Jurkat, Clone E6-1 (cell line): Measurements from ENCODE around the gene NATD1.

ENCODE experiments used
- DNase-seq: peaks from one replicate; pipeline ENCODE4 v3.0.0-alpha.2; 2011; ENCODE audit warnings: low read depth, low spot score
- H3K4me3 ChIP-seq: 2 replicates; pipeline ENCODE4 v1.5.1; 2011; ENCODE audit warnings: mild to moderate bottlenecking, low read length, control low read depth, moderate library complexity

Gene NATD1

DNA sequence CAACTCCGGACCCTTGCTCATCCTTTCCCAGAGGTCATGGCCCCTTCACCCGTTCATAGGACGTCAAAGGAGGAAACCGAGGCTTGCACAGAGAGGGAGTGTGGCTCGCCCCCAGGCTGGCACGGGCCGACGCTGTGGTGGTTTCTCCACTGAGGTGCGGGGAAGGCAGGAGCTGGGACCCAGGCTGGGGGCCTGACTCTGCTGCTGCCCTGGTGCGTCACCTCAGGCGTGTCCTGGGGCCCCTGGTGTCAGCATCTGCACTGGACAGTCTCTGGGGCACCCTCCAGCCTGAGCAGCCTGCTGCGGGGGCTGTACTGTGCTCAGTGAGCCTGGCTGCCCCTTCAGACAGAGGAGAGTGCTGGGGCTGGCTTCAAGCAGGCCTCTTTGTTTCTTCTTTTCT lies 38.7 kb upstream of the NATD1 start:
- DNase-seq = no peak
- no peak overlapping the region for H3K4me3 ChIP-seq

DNA sequence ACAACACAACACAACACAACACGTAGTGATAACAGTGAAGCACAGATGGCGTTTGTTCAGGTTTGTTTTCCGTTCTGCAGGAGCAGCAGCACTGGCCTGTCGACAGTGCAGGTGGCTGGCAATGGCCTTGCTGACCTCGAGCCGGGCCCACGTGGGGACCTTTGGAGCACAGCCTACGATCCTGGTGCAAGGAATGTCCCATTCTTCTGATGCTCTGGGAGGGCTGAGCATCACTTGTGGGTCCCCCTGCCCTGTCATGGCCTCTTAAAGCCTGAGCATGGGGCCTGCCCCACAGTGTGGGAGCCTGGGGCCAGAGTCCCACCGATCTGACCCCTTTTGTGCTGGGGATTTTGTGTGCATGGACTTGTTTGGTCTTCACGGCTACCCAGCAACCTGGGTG lies 38.1 kb upstream of the NATD1 start:
- H3K4me3 ChIP-seq = no peak overlapping the region
- DNase-seq = no peak

DNA sequence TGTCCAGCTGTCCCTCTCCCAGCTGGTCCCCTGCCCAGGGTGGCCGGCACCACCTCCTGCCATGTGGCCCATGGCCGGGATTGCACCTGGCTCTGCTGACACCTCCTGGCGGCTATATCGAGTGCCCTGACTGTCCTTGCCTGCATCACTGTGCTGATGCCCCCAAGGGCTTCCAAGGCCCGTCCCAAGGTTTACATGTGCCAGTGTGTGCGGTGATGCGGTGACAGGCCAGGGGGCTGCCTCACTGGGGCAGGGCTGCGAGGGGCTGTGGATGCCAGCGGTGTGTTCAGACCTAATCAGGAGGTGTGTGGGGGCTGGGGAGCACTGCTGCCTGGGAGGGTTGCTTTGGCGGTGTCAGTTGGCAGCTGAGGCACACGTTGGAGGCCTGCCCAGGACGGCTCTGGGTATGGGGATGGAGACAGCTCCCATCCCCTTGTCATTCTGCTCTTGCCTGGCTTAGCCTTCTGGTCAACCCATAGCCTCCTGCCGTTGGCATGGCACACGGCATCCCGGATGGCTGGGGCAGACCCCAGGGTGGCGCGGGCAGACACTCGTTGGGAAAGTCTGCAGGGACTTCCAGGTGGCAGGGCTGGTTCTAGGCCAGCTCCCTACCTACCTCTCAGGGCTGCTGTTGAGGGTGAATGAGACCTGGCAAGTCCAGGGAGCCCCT lies 36.8 kb upstream of the NATD1 start:
- no peak overlapping the region for H3K4me3 ChIP-seq
- DNase-seq = no peak

DNA sequence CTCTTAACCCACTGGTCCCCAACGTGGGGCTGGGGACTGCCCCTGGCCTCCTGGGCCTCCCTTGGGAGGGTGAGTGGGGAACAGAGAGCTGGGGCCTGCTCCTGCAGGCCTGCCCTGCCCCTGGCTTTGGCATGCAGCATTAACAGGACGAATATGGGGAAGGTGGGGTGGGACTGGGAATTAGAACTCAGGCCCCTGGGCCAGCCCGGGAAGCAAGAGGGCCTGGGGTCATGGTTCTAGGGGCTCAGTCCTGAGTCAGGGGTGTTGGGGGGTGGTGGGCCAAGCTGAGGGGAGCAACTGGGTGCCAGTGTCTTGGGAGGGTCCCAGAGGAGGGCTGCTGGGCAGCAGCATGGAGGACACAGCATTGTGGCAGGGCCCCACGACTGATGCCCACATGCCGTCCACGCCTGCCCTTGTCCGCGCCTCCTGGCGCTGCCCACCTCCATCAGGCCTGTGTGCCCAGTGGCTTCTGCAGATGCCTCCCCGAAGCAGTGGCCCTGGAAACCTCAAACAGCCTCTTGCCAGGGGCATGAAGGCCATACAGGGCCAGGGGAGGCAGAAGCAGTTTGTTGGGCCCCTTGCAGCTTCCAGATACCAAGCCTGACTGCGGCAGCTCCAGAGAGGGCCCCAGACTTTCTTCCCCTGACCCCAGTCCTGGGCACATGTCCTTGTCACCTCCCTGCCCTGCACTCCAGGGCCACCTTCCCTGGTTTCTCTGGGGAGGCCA lies 36.1 kb upstream of the NATD1 start:
- DNase-seq = no peak

DNA sequence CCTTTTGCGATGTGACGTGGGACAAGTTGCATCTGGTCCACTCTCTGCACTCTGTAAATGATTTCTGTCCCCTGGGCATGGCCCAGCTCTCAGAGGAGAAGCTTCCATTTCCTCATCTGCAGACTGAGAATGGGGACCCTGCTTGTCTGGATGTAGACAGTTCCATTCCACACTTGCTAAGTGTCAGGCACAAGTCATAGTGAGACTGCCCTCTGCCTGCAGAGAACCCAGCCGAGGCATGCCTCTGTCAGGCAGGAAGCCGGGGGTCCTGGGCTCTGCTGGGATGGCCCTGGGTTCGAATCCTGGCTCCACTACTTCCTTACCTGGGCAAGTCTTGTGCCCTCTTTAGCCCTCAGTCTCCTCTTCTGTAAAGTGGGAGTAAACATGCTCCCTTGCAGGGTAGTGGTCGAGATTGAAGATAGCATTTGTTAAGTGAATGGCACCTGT lies 35.4 kb upstream of the NATD1 start:
- peak overlapping the region; percentile 91 for H3K4me3 ChIP-seq
- no peak for DNase-seq

More for the DNA sequence above, 36.1 kb upstream of the NATD1 start:
- no peak overlapping the region for H3K4me3 ChIP-seq

DNA sequence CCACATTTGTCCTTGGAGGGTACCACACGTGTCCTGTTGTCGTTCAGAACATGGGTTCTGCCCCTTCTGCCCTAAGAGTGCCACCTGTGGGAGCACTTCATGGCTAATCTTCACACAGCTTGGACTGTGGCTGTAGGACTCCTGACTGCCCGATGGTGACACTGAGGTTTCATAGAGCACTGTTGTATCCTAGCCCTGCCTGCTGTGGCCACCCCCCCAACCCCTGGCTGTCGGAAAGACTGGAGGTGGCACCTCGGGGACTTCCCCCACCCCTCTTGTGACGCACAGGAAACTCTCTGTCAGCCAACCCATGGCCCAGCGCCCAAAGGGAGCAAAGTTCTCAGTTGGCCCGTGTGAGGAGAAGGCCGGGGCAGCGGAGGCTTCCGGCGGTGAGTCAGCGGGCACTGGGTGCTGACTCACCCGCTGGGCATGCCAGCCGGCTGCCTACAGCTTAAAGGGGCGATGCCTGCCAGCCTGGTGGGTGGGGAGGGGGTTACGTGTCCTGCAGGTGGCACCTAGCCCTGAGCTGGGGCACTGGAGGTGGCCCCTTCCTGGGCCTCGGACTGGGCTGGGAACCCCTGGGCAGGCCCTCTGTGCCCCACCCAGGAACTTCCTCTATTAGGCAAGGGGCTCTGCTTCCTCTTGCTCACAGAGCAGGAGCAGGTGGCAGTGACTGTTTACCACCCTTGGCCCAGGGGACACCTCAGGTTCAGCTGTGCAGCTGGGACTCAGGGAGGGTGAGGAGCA lies 34.7 kb upstream of the NATD1 start:
- DNase-seq = peak; percentile 74
- peak overlapping the region; percentile 91 for H3K4me3 ChIP-seq

DNA sequence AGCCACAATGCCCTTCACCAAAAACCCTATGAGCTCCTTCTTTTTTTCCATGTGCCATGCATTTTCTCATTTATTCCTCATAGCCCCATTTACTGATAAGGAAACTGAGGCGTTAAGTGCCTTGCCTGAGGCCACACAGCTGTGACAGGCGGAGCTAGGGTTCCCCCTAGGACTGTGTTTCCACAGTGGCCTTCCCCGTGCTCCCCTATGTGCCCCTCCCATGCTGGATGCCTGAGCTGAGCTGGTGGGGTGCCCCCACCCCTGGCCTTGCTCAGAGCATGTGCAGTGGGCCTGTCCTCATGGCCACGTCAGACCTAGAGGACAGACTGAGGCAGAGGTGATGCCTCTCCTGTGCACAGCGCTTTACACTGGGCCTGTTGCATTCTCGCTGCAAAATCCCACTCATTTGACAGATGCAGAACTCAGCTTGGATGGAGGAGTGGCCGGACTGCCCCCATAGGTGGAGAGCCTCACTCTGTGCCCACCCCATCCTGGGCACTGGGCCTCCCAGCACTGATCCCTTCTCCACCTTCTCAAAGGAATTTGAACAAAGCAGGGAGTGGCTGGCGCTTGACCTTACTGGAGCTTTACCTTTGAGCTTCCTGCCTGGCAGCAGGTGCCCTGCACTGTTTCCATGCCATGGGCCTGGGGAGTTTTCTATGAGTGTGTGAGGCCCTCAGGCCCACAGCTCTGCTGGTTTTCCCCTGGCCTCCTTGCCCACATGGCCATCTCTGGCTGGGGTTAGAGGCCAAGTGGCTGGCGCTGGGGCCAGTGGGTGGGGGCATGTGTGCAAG lies 33.9 kb upstream of the NATD1 start:
- H3K4me3 ChIP-seq = peak overlapping the region; percentile 91
- no peak for DNase-seq

DNA sequence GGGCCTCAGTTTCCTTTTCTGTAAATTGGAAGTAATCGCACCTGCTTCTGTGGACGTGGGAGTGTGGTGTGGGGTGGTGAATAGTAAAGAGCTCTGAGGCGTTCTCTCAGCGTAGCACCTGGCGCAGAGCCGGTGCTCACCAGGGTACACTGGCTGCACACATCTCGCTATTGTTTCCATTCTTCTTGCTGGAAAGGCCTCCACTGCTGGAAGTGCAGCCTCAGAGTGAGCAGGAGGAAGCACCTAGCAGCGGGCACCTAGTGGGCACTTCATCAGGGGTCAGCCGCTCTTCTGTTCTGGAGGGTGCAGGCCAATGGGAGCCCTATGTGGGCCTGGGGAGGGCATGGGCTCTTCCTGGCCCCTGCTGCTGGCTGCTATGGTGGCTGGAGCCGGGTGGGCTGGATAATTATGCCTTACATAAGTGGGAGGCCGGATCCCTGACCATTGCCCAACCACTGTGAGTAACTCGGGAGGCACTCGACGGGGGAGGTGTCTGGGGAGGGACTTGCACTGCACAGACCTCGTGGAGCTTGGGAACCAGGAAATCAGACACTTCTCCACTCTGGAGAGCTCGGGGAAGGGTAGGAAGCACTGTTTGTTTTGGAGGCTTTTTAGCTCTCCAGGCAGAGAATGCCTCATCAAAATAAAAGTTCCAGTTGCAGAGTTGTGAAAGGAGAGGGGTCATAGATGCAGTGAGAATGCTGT lies 33.0 kb upstream of the NATD1 start:
- no peak for DNase-seq
- H3K4me3 ChIP-seq = peak overlapping the region; percentile 91

DNA sequence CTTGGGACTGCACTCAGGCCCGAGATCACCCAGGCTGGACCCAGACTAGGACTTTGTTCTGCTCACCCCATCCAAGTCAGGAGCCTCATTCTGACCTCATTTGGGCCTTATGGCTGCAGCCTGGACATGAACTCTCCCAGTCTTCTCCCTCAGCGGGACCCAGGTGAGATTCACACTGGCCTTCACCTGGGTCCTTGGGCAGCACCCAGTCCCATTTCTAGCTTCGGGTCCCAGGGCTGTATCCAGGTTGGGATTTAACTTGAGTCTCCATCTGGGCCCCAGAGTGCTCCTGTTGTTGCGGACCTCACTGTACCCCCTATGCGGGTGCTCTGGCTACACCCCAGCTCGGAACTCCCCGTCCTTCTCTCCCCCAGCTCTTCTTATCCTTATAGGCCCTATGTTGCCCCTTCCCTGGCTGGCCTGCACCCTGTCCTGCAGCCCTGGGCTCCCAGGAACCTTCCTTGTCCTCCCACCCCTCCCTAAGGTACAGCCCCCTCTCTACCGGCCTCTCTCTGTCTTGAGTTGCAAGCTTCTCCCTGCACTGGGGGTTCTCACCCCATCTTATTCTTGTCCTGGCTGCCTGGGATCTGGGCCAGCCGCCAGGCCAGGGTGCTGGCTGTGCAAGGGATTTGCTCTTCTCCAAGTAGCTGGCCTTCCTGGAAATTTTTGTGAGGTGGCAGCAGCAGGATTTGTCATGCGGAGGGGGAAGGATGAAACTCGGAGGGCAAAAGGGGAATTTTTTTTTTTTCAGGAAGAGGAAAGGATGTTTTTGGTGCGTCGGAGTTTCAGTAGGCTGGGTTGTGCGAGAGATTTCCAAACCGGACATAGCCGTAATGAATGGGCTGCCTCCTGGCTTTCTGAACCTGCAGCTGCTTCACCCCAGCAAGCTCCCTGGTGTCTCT lies 32.2 kb upstream of the NATD1 start:
- peak overlapping the region; percentile 91 for H3K4me3 ChIP-seq
- no peak for DNase-seq

DNA sequence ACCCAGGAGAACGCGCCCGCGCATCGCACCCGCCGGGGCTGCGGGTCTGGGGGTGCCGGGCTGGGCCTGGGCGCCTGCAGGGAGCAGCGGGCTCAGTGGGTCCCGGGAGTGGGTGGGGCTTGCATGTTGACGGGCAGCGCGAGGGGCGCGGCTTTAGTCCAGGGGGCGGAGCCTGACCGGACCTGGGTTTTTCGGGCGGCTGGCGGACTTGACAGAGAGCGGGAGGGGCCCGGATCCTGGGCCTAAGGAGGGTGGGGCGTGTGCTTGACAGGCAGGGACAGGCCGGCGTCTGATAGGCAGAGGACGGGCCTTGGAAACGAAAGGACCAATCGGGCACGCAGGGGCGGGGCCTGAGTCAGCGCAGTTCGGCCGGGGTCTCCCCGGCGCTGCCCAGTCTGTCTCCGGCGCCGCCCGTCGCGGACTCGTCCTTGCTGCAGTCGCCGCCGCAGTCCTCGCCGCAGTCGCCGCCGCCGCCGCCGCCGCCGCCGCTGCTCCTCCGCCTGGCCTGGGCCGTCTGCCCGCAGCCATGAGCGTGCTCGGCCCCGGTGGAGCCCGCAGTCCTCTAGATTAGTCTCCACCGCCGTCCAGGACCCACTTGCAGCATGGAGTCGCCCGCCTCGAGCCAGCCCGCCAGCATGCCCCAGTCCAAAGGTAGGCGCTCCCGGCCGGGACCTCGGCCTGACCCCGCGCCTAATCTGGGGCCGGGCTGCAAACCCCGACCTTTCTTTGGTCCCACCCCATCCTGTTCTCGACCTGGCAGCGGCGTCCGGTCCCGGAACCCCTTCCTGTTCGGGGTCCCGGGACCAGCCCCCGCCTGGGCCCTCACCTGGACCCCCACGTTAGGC lies 31.3 kb upstream of the NATD1 start, which contains the start of gene MAP2K3:
Gene MAP2K3, plus strand, starts transcription at position 393 of the 845 bp plus-strand sequence. Its CDS starts 210 bp downstream, at position 603.
- H3K4me3 ChIP-seq = peak within 1 kb of the TSS; percentile 91
- peak; percentile 94 for DNase-seq

DNA sequence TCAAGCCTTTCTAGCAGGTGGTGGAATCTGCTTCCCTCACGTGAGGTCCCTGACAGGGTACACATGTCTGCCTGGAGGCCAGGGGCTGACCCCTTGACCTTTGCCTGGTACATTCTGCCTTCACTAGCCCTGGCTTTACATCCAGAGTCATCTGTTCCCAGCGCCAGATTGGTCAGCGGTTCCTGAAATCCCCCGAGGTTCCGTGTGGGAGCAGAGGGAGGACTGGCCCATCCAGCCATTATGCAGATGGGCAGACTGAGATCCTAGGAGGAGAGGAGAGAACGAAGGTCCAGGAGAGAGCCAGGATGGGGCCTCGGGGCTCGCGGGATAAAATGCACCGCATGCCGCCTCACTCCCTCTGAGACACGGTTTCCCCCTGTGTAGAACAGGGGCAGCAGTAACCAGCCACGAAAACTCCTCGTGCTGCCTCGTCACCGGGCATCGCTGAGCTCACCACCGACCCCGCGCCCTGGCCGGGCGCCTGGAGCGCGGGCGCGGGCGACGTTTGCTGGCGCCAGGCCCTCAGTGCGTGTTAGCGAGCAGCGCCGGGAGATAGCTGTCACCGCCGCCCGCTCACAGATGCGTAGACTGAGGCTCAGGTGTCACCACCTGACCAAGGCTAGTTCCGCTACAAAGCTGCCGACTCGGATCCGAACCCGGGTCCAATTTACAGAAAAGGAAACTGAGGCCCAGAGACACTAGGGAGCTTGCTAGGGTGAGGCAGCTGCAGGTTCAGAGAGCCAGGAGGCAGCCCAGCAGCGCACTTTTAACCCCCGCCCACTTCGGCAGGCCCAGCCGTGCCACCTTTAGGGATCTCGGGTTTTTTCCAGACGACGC lies 30.5 kb upstream of the NATD1 start:
- DNase-seq = no peak

DNA sequence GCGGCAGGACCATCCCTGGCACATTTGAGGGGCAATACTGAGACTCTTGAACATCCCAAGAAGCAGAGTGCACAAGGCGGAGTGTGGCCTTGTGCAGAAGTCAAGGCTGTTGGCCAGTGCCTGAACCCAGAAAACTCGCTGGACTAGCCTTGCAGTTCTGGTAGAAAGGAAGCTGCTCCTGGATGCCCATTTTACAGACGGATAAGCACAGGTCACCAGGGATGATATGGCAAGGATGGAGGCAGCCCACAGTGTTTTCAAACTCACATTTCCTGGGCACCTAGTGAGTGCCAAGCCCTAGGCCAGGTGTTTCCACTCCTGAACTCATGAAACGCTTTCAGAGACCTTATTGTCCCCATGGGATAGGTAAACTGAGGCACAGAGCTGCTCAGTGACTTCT lies 29.6 kb upstream of the NATD1 start:
- DNase-seq = no peak
- no peak overlapping the region for H3K4me3 ChIP-seq

More for the DNA sequence above, 30.5 kb upstream of the NATD1 start:
- H3K4me3 ChIP-seq = peak overlapping the region; percentile 91

DNA sequence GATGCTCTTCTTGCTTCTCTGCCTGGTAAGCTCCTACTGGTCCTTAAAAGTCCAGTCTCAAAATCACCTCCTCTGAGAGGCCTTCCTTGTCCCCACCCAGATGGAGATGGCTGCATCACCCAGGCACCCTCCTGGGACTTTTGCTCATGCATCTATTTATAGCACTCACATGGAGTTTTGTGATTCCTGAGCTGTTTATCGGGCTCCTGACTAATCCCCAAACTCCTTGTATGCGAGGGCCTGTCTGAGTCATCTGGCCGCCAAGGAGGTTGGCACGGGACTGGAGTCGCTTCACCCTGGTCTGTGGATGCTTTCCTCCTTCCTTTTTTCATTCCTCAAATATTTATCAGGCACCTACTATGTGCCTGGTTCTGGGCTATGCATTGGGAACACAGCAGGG lies 29.0 kb upstream of the NATD1 start:
- H3K4me3 ChIP-seq = no peak overlapping the region
- DNase-seq = no peak

DNA sequence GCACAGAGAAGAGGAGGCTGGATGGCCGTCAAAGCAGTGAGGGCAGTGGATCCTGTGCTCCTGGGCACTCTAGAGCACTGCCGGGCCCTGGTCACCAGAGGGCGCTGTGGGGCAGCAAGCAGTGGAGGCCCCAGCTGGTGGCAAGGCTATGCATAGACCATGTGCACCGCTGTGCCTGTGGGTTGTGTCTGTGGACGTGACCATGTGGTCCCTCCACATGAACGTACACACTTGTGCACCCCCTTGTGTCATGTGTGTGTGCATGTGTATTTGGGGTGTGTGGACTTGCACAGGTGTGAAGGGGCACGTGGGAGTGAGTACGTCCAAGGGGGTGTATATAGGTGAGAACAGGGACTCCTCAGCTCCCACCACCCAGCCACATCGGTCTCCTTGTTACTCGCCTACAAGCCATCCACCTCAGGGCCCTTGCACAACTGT lies 26.9 kb upstream of the NATD1 start:
- no peak overlapping the region for H3K4me3 ChIP-seq
- peak; percentile 74 for DNase-seq

DNA sequence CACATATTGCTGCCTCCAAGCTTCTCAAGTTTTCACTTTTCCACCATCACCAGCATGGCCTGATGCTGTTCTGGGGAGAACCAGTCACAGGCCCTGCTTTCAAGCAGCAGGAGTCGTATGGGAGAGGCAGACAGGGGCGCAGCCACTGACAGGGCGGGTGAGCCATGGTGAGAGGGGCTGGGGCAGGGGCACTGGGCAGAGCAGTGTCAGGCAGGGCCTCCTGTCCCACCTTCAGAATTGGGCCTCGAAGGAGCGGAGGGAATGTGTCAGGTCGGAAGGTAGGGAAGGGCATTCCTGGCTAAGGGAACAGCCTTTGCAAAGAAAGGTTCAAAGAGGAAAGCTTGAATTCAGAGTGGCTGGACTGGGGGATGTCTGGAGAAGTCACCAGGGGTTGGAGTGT lies 26.4 kb upstream of the NATD1 start:
- no peak for DNase-seq
- H3K4me3 ChIP-seq = no peak overlapping the region

DNA sequence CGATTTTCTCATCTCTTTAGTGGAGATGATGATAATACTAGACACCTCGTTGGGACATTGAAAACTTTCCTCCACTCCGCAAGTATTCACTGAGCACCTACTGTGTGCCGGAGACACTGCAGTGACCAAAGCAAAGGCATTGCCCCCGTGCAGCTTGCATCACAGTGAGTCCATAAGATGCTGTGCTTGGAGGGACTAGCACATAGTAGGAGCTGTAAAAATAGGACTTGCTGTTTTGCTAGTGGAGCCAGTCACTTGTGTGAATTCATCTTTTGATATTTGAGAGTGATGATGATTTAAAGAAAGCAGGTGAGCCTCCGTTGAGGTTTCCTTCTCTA lies 26.0 kb upstream of the NATD1 start:
- H3K4me3 ChIP-seq = no peak overlapping the region
- no peak for DNase-seq
